OCI-LY7 (cell line): ENCODE data around the gene TDRD3.

ENCODE experiments used
- EZH2phosphoT487 ChIP-seq: fragments of 200-600 bp; sonication (generic); IDR thresholded peaks from 2 replicates; pipeline ENCODE4 v1.6.1; 2018; ENCODE audit warnings: low read depth, borderline replicate concordance, mild to moderate bottlenecking, mixed run types, antibody characterized with exemption, low read length, moderate library complexity, mixed read lengths
- TF ChIP-seq, protein P1 (sequence below): fragments of 200-600 bp; sonication (generic); conservative IDR thresholded peaks from 2 replicates; pipeline ENCODE4 v1.5.1; 2014; ENCODE audit warnings: mild to moderate bottlenecking, antibody characterized with exemption, low read length, moderate library complexity, mixed read lengths

DNA sequence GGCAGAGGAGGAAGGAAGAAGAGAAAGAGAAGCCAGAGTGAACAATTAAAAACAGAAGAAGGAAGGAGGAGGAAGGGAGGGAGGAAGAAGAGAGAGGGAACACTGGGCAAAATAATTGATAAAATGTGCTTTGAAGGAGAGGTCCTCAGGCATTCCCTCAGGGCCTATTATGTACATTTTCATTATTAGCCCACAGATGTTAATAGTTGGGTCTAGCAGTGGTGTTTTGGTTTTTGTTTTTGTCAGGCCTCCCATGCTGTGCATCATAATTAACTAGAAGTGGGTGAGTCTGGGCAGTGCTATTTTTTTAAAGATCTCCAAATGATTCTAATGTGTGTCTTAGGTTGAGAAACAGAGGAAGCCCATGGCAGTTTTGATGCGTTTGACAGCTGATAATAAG lies 178.1 kb downstream of the TDRD3 start:
- TF ChIP-seq, protein P1, sequence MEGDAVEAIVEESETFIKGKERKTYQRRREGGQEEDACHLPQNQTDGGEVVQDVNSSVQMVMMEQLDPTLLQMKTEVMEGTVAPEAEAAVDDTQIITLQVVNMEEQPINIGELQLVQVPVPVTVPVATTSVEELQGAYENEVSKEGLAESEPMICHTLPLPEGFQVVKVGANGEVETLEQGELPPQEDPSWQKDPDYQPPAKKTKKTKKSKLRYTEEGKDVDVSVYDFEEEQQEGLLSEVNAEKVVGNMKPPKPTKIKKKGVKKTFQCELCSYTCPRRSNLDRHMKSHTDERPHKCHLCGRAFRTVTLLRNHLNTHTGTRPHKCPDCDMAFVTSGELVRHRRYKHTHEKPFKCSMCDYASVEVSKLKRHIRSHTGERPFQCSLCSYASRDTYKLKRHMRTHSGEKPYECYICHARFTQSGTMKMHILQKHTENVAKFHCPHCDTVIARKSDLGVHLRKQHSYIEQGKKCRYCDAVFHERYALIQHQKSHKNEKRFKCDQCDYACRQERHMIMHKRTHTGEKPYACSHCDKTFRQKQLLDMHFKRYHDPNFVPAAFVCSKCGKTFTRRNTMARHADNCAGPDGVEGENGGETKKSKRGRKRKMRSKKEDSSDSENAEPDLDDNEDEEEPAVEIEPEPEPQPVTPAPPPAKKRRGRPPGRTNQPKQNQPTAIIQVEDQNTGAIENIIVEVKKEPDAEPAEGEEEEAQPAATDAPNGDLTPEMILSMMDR: no peak
- TF ChIP-seq EZH2phosphoT487: no peak
